AG04450 (cell line): ENCODE measurements around the gene CCDC186. TPM values are rescaled to one million over a fixed set of nuclear protein-coding genes. Genes with fewer than 3 reads are reported as not detected.

Source experiments
- CTCF ChIA-PET: fragments of 300-600, 350-600 bp; formaldehyde crosslinking; extraction: SDS; loops from one replicate; lab custom pipeline; 2022; ENCODE audit warnings: antibody characterized with exemption, inconsistent platforms; lab: Charles Lee
- POLR2A ChIA-PET: fragments of 350-600 bp; formaldehyde crosslinking; extraction: SDS; loops from one replicate; lab custom pipeline; 2021; ENCODE audit warnings: antibody characterized with exemption, inconsistent platforms; lab: Yijun Ruan, JAX
- DNase-seq: peaks from one replicate; pipeline ENCODE4 v3.0.0-alpha.2; 2011; ENCODE audit warnings: low read depth, low spot score
- H3K27ac ChIP-seq: one replicate; pipeline ENCODE4 v1.5.1; 2012; ENCODE audit warnings: low read depth, low read length, control low read depth
- H3K27me3 ChIP-seq: one replicate; pipeline ENCODE4 v1.6.0; 2012; ENCODE audit warnings: low read length; ENCODE audit not compliant: control insufficient read depth, insufficient read depth
- H3K4me3 ChIP-seq: 2 replicates; pipeline ENCODE4 v1.5.1; 2011; ENCODE audit warnings: mild to moderate bottlenecking, low read depth, low read length, control low read depth
- H3K9me3 ChIP-seq: 2 replicates; pipeline ENCODE4 v1.5.1; 2012; ENCODE audit warnings: low read length; ENCODE audit not compliant: control insufficient read depth, insufficient read depth
- polyA plus RNA-seq: library from polyadenylated mRNA; depleted of rRNA; stranded (reverse); fragments of >200 nt; gene quantifications from 2 replicates; pipeline ENCODE4 v1.2.3, GENCODE V29; 2011
- TF ChIP-seq, protein P1 (sequence below): IDR thresholded peaks from 2 replicates; pipeline ENCODE4 v1.5.1; 2011; ENCODE audit warnings: low read depth, low read length, control low read depth, inconsistent platforms

CCDC186 gene
- polyA plus RNA-seq, 1 experiment: 9.6 TPM

DNA sequence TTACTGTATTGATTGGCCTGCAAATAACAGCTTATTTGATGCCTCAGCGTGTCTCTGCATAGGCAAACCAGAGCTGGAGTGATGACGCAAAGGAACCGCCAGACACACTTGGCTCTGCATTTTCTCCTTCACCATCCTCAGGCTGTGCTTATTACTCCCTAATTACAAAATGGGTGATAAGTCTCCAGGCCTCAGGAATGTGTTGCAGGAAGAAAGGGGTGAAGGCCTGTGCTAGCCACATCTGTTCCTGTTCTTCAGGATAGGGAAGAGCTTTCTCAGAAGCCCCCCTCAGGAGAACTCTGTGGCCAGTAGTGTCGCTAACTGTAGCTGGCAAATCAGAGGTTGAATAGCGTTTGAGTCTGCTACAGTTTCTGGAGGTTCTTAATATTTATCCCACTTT, 10.3 kb upstream of the CCDC186 start:
- Histone ChIP-seq H3K9me3 (no peaks in the 10 kb centered on the region), H3K27me3 (peaks cover 6% of the 10 kb centered on the region), H3K27ac (no peak overlapping the region), H3K4me3 (no peak overlapping the region)
- TF ChIP-seq, protein P1, sequence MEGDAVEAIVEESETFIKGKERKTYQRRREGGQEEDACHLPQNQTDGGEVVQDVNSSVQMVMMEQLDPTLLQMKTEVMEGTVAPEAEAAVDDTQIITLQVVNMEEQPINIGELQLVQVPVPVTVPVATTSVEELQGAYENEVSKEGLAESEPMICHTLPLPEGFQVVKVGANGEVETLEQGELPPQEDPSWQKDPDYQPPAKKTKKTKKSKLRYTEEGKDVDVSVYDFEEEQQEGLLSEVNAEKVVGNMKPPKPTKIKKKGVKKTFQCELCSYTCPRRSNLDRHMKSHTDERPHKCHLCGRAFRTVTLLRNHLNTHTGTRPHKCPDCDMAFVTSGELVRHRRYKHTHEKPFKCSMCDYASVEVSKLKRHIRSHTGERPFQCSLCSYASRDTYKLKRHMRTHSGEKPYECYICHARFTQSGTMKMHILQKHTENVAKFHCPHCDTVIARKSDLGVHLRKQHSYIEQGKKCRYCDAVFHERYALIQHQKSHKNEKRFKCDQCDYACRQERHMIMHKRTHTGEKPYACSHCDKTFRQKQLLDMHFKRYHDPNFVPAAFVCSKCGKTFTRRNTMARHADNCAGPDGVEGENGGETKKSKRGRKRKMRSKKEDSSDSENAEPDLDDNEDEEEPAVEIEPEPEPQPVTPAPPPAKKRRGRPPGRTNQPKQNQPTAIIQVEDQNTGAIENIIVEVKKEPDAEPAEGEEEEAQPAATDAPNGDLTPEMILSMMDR: no peak
- POLR2A ChIA-PET: no interaction called here
- CTCF ChIA-PET: no interaction called here
- no peak for DNase-seq

DNA sequence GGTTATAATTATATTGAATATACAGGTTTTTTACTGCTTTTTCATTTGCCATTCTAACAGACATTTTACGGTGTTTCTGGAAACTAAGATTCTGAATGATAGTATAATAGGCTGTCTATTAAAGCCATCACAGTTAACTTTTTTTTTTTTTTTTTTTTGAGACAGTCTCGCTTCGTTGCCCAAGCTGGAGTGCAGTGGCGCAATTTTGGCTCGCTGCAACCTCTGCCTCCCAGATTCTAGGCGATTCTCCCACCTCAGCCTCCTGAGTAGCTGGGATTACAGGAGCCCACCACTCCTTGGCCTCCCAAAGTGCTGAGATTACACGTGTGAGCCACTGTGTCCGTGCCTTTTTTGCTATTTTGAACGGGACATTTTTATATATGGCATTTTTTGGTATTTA, 9.6 kb upstream of the CCDC186 start:
- POLR2A ChIA-PET: no interaction called here
- no peak overlapping the region for H3K4me3 ChIP-seq
- no peak overlapping the region for H3K27ac ChIP-seq
- TF ChIP-seq, protein P1: no peak
- no peaks in the 10 kb centered on the region for H3K9me3 ChIP-seq
- CTCF ChIA-PET: no interaction called here
- no peak for DNase-seq
- peaks cover 6% of the 10 kb centered on the region for H3K27me3 ChIP-seq

DNA sequence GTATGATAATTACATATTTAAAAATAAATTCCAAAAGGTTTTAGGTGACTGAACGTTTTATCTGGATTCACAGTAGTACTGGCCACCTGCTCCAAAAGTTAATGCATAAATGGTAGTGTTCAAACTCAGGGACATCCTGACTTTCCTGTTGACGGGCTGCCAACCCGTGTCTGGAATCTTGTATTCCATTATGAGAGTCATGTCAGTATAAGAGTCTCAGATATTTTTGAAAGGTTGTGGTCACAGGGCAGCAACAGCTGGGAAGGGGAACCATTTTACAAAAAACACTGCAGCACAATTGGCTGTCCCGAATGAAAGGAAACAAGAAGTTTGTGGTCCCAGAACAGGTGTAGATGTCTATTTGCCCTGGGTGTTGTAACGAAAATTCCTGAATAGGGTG, 8.0 kb upstream of the CCDC186 start:
- Histone ChIP-seq H3K27me3 (peaks cover 8% of the 10 kb centered on the region), H3K9me3 (no peaks in the 10 kb centered on the region), H3K4me3 (no peak overlapping the region), H3K27ac (no peak overlapping the region)
- CTCF ChIA-PET: no interaction called here
- POLR2A ChIA-PET: no interaction called here
- DNase-seq: no peak
- TF ChIP-seq, protein P1: no peak

DNA sequence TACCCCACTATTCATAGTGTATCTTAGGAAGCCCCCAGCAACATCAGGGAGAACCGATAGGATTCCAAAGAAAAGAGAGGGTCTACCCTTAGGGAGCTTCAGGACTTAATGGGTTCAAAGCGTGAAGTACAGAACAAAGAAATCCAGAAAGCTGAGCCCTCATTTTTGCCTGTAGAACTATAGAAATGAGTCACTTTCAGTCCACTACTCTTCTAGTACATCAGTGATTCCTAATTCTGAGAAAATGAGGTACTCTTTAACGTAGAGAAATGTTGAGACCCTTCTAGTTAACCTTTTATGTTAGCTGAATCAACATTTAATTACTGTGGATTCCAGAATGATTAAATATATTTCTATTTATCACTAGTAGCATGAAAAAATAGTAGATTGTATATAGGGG, 6.9 kb upstream of the CCDC186 start:
- H3K9me3 ChIP-seq: no peaks in the 10 kb centered on the region
- H3K27me3 ChIP-seq: peaks cover 10% of the 10 kb centered on the region
- no peak overlapping the region for H3K4me3 ChIP-seq
- no peak overlapping the region for H3K27ac ChIP-seq
- TF ChIP-seq, protein P1: no peak
- no peak for DNase-seq
- POLR2A ChIA-PET: no interaction called here
- CTCF ChIA-PET: no interaction called here

DNA sequence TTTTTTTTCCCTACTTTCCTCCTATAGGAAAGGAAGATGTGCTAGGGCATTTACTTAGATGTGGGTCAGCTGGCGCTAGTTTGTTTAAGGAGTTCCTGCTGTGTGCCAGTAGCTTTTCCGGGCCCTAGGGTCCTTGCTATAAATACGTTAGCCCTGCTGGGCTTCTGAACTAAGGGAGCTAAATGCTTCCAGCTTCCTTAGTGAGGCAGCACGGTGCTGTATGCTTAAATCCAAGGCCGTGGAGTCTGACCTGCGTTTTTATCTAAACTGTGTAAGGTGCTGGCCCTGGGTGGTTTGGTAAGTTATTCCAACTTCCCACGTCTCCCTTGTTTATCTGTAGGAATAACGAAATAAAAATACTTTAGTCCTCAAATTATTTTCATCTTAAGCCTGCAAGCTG, 5.7 kb upstream of the CCDC186 start:
- ChIA-PET CTCF (no interaction called here), POLR2A (no interaction called here)
- TF ChIP-seq, protein P1: no peak
- no peak for DNase-seq
- H3K27me3 ChIP-seq: peaks cover 17% of the 10 kb centered on the region
- no peak overlapping the region for H3K4me3 ChIP-seq
- H3K27ac ChIP-seq: no peak overlapping the region
- no peaks in the 10 kb centered on the region for H3K9me3 ChIP-seq
